MV-4-11 (cell line): ENCODE results near the gene CD44.
"Not testable (repeated sequence)": the region's sequence is repeated elsewhere in the genome, so short reads cannot be mapped to it uniquely, and the experiment has no call there.

Experiments
- DNase-seq: peaks from one replicate; lab custom pipeline; 2025; lab: John Stamatoyannopoulos, UW

Gene CD44

DNA sequence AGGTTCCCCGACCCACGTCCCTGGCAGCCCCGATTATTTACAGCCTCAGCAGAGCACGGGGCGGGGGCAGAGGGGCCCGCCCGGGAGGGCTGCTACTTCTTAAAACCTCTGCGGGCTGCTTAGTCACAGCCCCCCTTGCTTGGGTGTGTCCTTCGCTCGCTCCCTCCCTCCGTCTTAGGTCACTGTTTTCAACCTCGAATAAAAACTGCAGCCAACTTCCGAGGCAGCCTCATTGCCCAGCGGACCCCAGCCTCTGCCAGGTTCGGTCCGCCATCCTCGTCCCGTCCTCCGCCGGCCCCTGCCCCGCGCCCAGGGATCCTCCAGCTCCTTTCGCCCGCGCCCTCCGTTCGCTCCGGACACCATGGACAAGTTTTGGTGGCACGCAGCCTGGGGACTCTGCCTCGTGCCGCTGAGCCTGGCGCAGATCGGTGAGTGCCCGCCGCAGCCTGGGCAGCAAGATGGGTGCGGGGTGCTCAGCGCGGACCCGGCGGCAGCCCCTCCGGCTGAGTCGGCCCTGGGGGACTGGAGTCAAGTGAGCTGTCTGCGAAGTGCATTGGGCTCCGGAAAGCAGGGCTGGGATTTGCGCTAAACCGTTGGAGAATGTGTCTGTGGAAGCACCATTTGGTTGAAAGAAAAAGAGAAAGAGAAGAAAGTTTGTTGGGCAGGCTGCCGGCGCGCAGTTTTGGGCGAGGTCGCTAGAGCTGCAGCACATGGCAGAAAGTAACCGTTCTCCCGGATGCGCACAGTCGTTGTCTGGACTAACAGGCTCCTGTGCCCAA is at the start of gene CD44:
CD44 (plus strand) TSS at position 229 of the 779 bp plus-strand sequence; CDS start at position 362, 133 bp downstream.
- DNase-seq = peak; percentile 78

DNA sequence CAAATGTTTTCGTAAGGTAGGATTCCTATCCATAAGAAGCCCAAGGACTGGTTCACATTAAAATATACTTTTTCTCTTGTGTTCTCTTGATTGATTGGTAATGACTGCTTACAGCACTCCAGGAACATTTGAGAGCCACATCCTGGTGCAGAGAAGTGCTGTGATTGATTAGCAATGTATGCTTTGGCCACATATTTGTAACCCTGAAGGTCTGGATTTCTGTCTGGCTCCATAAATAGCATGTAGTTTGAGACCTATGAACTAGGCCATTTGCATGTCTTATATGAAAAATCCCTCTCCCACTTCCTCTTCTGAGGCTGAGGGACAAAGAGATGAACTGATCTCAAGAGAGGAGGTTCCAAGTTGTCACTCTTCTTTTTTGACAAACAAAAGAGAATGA is 49.3 kb upstream of the CD44 start:
- peak; percentile 85 for DNase-seq

DNA sequence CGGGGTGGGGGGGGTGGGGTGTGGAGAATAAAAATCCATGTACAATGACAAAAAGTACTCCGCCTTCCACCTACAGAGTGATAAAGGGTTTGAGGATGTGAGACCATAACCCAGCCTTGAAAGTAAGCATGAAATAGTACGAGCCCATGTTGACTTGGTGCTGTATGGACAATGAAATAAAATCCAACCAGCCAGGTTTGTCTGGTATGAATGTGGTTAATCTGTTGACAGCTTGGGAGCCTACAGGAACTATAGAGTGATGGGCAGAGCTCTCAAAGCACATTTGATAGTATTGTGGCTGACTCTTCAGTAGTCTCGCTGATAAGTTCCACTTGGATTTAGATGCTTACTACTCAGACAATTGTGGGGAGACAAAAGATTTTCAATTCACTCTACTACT is 48.8 kb upstream of the CD44 start:
- no peak for DNase-seq

DNA sequence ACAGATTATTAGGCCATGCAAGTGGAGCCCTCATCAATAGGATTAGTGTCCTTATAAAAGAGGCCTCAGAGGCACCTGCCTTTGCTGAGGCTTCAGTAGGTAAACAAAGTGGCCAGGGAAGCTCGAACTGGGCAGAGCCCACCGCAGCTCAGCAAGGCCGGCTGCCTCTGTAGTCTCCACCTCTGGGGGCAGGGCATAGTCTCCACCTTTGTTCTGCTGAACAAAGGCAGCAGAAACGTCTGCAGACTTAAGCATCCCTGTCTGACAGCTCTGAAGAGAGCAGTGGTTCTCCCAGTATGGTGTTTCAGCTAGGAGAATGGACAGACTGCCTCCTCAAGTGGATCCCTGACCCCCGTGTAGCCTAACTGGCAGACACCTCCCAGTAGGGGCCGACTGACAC is 48.0 kb upstream of the CD44 start:
- DNase-seq = not testable (repeated sequence)

DNA sequence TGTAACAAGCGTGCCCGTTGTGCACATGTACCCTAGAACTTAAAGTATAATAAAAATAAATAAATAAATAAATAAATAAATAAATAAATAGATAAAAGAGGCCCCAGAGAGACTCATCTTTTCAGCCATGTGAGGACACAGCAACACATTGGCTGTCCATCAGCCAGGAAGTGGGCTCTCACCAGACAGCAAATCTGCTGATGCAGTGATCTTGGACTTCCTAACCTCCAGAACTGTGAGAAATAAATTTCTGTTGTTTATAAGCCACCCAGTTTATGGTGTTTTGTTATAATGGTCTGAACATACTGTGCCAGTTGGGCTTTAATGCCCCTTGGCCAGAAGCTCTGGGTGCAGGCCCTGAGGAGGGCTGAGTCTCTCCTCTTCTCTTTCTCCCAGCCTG is 42.2 kb upstream of the CD44 start:
- no peak for DNase-seq

DNA sequence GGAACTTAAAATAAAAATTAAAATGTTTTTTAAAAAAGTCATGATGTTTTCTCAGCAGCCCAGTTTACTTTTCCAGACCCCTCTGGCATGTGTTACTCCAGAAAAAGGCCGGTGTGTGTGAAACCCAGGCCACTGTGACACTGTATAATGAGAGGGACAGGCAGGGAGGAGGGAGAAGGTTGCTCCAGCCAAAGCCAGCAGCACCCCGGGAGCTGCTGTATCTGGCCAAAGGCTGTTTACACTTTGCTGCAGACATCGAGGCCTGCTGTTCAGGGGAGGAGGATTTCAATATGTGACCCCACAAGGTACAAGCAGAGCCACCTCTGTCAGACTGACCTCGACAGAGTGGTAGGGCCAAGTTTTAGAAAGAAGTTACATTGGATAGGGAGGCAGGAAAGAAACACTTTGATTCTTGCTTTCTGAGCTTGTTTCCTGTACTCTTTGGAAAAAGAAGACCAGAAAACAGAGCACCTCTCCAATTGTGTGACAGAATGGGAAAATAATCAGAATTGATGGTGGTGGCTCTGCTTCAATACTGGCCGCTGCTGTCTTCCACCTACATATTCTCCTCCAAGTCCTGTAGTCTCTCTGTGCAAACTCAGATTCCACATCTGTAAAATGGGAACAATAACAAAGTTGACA is 41.0 kb upstream of the CD44 start:
- no peak for DNase-seq

DNA sequence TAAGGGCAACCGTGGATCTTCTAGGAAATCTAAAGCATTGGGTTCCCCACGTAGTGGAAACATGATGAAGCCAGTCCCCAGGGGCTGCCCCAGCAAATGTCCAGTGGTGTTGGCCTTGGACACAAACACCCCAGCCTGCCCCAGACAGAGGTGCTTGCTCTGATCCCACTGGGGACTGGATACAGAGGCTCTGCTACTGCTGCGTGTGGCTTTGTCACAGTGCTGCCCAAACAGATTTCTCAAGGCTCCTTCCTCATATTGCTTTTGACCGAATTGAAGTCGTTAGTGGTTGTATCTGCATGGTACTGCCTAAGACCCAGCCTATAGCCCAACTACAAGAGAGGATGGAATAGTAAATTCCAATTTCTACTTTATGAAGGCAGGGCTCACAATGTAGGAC is 40.1 kb upstream of the CD44 start:
- peak; percentile 69 for DNase-seq

DNA sequence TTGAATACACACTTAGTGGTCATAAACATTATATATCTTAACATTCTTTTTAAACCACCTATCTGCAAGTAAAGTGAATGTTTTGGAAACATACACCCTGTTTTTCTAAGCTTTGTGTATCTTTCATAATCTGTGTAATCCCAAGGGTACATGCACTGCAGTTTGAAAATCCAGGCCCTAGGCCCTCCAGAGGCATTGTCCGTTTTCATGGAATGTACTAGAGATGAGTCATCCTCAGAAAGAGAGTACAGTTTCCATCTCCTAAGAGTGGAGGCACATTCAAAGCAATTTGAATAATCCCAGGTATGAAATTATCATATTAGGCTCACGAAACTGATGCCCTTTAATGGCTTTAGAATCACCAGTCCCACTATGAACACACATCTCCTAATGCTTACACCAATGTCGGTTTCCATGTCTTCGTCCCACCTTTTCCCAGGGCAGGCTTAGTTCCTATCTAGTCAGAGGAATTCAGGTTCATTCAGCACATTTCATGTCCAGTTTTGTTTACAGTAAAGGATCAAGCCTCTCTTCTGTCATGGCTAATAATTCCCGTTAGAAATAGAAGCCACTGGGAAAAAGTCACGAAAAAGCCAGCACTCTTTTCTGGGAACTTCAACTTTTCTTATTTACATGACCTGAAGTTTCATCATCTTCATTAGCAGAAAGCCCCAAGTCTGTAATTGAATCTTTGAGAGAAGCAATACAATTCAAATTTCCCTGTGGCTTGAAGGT is 39.5 kb upstream of the CD44 start:
- no peak for DNase-seq

DNA sequence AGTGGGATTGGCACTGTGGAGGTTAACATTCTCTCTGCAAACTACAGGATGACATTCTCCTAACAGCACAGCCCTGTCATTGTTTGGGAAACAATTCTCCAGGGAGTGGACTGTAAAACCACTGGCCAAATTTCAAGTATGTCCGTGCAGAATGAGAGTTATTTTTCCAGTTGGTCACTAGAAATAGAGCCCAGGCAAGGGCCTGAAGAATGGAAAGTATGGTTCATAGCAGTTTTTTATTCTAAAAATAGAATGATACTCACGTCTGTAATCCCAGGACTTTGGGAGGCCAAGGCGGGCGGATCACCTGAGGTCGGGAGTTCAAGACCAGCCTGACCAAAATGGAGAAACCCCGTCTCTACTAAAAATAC is 39.0 kb upstream of the CD44 start:
- DNase-seq = no peak

DNA sequence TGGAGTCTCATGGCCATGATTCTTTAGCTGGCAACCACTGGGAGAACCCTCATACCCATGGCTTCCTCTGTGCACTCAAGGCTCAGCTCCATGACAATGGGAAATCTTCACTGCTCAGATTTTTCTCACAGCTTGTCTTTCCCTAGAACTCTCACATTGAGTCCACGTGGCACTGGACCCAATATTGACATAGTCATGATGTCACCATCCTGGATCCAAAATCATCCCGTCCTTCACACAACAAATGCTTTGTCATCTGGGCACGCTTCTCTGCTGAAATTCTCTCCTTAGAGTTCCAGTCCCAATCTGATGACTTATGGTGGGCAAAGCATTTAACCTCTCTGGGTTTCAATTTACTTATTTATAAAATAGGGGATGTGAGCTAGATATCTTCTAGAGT is 37.7 kb upstream of the CD44 start:
- DNase-seq = no peak

DNA sequence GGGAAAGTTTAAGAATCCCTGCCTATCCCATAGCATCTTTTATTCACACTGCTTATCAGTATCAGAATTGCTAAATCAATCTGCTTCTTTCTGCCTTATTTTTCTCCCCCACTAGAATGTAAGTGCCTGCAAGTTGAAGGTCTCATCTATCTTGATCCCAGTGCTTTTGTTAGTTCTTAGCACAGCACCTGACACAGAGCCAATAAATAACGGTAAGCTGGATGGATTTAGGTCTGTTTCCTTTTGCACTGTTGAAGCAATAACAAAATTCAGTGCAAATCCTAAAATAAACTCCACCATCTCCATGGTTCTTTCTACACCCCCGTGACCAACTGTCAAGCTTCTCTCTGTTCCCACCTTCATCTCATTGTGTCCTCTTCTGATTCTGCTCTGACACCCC is 36.7 kb upstream of the CD44 start:
- DNase-seq = no peak

DNA sequence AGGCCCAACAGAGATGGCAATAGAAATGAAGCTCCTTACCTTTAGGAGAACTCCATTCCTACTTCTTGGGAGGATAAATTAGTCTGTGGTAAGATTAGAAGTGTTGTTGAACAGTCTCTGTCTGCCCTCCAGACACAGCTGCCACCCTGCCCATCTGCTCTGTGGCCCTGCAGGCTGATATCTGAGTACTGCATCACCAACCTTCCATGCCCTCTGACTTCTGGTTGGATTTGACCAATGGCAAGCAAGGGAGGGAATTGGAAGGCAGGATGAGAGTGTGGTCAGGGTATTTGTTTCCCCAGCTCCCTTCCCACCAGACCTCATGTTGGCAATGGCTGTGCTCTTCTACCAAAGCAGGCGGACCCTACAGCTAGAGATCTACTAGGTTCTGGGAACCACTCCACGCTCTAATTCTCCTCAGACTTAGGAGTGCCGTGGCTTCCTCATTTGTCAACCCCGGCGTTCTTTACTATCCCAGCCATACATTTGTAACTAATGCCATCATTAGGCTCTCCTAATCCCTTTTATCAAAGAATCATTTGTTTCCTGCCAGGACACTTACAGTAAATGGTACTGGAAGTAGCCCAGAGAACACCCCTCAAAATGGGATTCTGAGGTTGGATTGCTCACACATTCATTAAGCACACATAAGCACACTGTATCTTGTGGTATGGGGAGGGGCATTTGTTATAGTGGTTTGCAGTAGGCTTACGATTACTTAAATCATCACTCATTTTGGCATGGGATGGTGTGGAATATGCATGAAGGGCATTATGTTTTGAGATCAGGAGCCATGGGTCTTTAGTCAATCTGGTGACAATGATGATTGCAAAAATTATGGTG is 35.4 kb upstream of the CD44 start:
- DNase-seq = peak; percentile 33

DNA sequence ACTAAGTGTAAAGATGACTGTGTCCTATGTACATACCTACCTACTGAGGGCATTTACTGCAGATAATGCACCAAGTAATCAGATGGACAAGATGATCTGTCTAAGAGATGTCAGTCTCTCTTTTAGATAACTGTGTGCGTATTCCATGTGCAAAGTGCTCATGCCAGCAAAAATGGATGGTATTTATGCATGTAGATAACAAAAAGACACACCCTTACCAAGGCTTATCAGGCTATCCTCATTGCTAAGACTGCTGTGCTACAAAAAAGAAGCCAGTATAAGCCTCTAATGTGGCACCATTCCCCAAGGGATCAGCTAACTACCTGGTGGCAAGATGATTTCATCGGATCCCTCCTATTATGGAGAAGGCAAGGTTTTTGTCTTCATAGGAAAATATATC is 34.3 kb upstream of the CD44 start:
- no peak for DNase-seq

DNA sequence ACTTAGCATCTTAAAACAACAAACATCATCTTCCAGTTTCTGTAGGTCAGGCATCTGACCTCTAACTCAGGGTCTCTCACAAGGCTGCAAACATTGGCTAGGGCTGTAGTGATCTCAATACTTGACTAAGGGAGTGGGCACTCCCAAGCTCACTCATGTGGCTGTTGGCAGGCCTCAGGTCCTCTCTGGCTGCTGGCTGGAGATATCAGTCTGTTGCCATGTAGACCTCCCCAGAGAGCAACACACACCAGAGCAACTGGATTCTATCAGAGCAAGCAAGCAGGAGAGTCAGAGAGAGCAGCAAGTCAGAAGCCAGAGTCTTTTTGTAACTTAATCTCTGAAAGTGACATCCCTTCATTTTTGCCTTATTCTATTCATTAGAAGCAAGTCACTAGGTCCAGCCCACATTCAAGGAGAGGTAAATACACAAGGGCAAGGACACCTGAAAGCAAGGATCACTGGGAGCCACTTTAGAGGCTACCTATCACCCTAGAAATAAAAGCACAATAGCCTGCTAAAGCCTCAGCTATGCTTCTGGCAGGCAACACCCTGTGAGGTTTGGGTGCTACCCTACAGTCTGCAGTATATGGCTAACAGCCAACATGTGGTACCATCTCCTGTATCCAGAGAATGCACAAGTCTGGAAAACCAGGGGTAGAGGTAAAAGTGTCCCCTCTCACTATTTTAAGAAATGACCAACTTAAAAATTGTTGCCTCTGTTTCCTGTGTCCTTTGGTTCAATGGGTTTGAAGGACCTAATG is 33.5 kb upstream of the CD44 start:
- no peak for DNase-seq

DNA sequence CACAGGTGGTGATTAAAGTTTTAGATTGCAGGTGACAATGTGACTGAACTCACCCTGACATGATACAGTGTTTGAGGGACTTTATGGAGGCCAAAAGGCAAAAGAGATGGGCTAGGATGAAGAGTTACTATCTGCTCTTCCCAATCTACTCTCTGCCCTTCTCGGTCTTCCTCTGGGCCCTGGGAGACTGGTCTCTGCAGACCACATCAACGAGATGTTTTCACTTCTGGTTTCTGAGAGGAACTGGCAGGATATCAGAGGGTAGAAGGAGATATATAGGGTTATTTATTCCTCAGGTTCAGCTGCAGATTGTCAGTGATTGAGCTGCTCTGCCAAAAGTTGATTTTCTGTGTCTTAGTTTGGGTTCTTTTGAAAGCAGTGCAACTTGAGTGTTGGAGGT is 32.4 kb upstream of the CD44 start:
- DNase-seq = peak; percentile 92

DNA sequence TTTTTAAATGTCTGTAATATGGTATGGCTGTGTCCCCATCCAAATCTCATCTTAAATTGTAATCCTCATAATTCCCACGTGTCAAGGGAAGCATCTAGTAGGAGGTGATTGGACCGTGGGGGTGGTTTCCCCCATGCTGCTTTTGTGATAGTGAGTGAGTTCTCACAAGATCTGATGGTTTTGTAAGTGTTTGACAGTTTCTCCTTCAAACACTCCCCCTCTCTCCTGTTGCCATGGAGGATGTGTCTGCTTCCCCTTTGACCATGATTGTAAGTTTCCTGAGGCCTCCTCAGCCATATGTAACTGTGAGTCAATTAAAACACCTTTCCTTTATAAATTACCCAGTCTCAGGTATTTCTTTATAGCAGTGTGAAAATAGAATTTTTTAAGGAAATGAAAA is 31.1 kb upstream of the CD44 start:
- peak; percentile 62 for DNase-seq

DNA sequence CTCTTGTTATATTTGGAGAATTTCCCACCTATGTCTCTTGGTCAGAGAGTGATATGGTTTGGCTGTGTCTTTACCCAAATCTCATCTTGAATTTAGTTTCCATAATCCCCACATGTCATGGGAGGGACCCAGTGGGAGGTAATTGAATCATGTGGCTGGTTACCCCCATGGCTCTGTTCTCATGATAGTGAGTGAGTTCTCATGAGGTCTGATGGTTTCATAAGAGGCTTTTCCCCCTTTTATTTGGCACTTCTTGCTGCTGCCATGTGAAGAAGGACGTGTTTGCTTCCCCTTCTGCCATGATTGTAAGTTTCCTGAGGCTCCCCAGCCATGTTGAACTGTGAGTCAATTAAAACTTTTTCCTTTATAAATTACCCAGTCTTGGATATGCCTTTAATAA is 30.6 kb upstream of the CD44 start:
- not testable (repeated sequence) for DNase-seq

DNA sequence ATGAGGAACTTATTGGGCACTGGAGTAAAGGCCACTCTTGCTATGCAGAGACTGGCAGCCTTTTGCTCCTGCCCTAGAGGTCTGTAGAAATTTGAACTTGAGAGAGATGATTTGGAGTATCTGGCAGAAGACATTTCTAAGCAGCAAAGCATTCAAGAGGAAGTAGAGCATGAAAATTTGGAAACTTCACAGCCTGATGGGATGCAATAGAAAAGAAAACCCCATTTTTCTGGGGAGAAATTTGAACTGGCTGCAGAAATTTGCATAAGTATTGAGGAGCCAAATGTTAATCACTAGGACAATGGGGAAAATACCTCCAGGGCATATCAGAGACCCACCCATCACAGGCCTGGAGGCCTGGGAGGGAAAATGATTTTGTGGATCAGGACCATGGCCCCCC is 29.9 kb upstream of the CD44 start:
- DNase-seq = no peak

DNA sequence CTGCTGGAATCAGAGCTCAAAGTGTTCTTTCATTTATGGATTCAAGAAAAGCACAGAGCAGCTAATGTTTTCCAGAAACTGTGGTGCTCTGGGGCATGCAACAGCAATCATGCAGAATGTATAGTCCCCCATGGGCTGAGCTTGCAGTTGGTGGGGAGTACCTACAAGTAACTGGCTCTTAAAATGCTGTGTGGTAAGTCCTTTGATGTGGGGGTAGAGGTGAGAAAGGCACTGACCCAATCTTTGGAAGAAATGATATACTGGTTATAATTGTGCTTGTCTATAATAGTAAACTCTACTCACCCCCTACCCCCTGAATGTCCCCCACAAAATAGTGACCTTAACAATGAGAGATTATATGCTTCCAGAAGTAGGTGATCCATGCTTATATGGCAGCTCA is 29.1 kb upstream of the CD44 start:
- no peak for DNase-seq

DNA sequence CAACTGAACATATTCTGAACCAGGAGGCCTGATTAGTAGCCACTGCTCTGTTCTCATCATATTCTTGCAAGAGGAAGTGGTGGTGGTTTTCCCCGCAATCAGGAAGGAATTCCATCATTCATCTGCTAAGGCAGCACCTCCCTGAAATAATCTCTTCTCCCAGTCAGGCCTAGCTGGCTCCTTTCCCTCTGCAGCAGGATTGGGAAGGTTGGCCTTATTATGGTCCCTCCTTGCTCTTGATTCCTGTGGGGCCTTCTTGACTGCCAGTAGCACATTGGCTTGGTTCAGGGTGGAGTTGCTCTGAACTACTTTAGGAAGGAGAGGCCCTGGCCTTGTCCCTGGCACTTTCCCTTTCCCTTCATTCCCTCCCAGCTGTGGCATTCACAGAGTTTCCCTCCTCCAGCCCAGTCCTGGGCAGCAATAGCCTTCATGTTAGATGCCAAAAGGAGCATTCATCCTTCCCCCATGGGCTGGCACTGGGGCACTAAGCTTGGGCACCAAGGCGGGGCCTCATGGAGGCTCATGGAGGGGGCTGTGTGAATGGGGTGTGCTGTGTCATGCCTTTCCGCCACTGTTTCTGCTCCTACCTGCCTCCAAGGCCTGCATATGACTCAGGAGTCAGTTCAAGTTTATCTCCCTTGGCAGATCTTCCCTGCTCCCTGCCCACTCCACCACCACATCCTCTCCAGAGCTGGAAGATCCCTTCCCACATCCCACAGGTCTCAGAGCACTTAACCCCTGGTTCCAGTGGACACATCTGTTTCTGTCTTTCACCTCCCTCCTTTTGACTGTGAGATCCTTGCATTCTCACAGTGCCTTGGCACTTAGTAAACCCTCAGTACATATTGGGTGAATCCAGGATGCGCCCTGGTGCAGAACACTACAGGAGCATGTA is 27.6 kb upstream of the CD44 start:
- peak; percentile 55 for DNase-seq
